ENCODE results near the gene AGER.
"Not testable (repeated sequence)": the region's sequence is repeated elsewhere in the genome, so short reads cannot be mapped to it uniquely, and the experiment has no call there.

DNA sequence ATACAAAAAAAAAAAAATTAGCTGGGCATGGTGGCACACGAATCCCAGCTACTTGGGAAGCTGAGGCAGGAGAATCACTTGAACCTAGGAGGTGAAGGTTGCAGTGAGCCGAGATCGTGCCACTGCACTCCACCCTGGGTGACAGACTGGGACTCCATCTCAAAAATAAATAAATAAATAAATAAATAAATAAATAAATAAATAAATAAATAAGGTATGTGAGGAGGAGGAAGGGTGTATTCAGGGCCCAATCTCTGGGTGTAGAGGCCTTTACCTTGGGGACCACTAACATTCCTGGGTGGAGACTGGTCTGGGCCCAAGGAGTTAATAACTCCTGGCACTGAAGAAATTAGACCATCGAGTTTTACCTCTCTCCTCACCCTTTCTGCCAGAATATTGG, 27.4 kb upstream of the AGER start:
- not testable (repeated sequence) for TF ChIP-seq POLR2A (IDR thresholded peaks at IDR 0.05; ENCODE audit: low read depth, low read length); USF2 (IDR thresholded peaks at IDR 0.05; ENCODE audit: low read depth, low read length); SMC3 (IDR thresholded peaks at IDR 0.05; ENCODE audit: low read depth, low read length); CEBPB (IDR thresholded peaks at IDR 0.05; ENCODE audit: low read depth, low read length); RCOR1 (IDR thresholded peaks at IDR 0.05; ENCODE audit: insufficient replicate concordance, low read length)
- TF ChIP-seq, protein P1, sequence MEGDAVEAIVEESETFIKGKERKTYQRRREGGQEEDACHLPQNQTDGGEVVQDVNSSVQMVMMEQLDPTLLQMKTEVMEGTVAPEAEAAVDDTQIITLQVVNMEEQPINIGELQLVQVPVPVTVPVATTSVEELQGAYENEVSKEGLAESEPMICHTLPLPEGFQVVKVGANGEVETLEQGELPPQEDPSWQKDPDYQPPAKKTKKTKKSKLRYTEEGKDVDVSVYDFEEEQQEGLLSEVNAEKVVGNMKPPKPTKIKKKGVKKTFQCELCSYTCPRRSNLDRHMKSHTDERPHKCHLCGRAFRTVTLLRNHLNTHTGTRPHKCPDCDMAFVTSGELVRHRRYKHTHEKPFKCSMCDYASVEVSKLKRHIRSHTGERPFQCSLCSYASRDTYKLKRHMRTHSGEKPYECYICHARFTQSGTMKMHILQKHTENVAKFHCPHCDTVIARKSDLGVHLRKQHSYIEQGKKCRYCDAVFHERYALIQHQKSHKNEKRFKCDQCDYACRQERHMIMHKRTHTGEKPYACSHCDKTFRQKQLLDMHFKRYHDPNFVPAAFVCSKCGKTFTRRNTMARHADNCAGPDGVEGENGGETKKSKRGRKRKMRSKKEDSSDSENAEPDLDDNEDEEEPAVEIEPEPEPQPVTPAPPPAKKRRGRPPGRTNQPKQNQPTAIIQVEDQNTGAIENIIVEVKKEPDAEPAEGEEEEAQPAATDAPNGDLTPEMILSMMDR (conservative IDR thresholded peaks at IDR 0.05; ENCODE audit: low read depth, low read length), result not testable (repeated sequence)

Measured in IMR-90 (cell line).